ENCODE data around the gene ABITRAM. TPM values are rescaled to one million over a fixed set of nuclear protein-coding genes. Genes with fewer than 3 reads are reported as not detected.

ABITRAM gene
- total and polyA plus RNA-seq, 10 donors: 7.5 to 11.0 (median 8.6) TPM

GRCh38 chr9:108910402-108910801, 23.8 kb upstream of the ABITRAM start:
- no peak for DNase-seq
- intact Hi-C loops (cut with DNase I; ENCODE audit: low total_unique reads): no loop called here
- no peak overlapping the region for H3K4me3 ChIP-seq
- H3K27me3 ChIP-seq (replicated peaks in 1 of 7): no peaks in the 10 kb centered on the region
- TF ChIP-seq POLR2A (IDR thresholded peaks at IDR 0.05) (no peak), POLR2AphosphoS5 (IDR thresholded peaks at IDR 0.05) (no peak), CTCF (IDR thresholded peaks at IDR 0.05 in 8 of 11, conservative IDR thresholded peaks at IDR 0.05 in 3 of 11) (no peak)
- no peaks in the 10 kb centered on the region for H3K9me3 ChIP-seq
- H3K36me3 ChIP-seq: peaks cover 5 to 99% (median 84%) of the 10 kb centered on the region in 6 donors
- H3K4me1 ChIP-seq: peaks cover 0 to 6% (median 0%) of the 10 kb centered on the region in 6 donors
- H3K27ac ChIP-seq: no peak overlapping the region

- Histone ChIP-seq H3K4me3 (no peak overlapping the region), H3K9me3 (no peaks in the 10 kb centered on the region), H3K27ac (no peak overlapping the region), H3K36me3 (peaks cover 5 to 99% (median 85%) of the 10 kb centered on the region in 6 donors), H3K4me1 (peaks cover 0 to 6% (median 0%) of the 10 kb centered on the region in 6 donors), H3K27me3 (replicated peaks in 1 of 7) (no peaks in the 10 kb centered on the region)
- no peak for DNase-seq
- intact Hi-C loops (cut with DNase I; ENCODE audit: low total_unique reads): no loop called here
- TF ChIP-seq CTCF (IDR thresholded peaks at IDR 0.05 in 8 of 11, conservative IDR thresholded peaks at IDR 0.05 in 3 of 11) (no peak), POLR2AphosphoS5 (IDR thresholded peaks at IDR 0.05) (no peak), POLR2A (IDR thresholded peaks at IDR 0.05) (no peak)
- WGBS, 5 donors: 94 to 98% (median 96%) methylated on average over 2 of the region's 2 CpGs
Observed at GRCh38 chr9:108910914-108911313, 23.3 kb upstream of the ABITRAM start.

GRCh38 chr9:108911820-108912219, 22.4 kb upstream of the ABITRAM start:
- 8 to 29% (median 21%) methylated on average over 1 of the region's 1 CpG for WGBS, 5 donors
- H3K27me3 ChIP-seq (replicated peaks in 1 of 7): no peaks in the 10 kb centered on the region
- H3K9me3 ChIP-seq: no peaks in the 10 kb centered on the region
- H3K4me3 ChIP-seq: no peak overlapping the region
- intact Hi-C loops (cut with DNase I; ENCODE audit: low total_unique reads): no loop called here
- H3K27ac ChIP-seq: no peak overlapping the region
- TF ChIP-seq CTCF (IDR thresholded peaks at IDR 0.05 in 8 of 11, conservative IDR thresholded peaks at IDR 0.05 in 3 of 11) (no peak), POLR2A (IDR thresholded peaks at IDR 0.05) (no peak), POLR2AphosphoS5 (IDR thresholded peaks at IDR 0.05) (no peak)
- DNase-seq: no peak
- peaks cover 0 to 6% (median 0%) of the 10 kb centered on the region in 6 donors for H3K4me1 ChIP-seq
- peaks cover 5 to 99% (median 82%) of the 10 kb centered on the region in 6 donors for H3K36me3 ChIP-seq

GRCh38 chr9:108913391-108913790, 20.8 kb upstream of the ABITRAM start:
- 64 to 91% (median 80%) methylated on average over 5 of the region's 5 CpGs for WGBS, 5 donors
- Histone ChIP-seq H3K9me3 (no peaks in the 10 kb centered on the region), H3K27ac (no peak overlapping the region), H3K4me3 (no peak overlapping the region), H3K4me1 (peaks cover 0 to 6% (median 0%) of the 10 kb centered on the region in 6 donors), H3K27me3 (replicated peaks in 1 of 7) (no peaks in the 10 kb centered on the region), H3K36me3 (peaks cover 5 to 99% (median 82%) of the 10 kb centered on the region in 6 donors)
- intact Hi-C loops (cut with DNase I; ENCODE audit: low total_unique reads): no loop called here
- no peak for DNase-seq
- TF ChIP-seq POLR2A (IDR thresholded peaks at IDR 0.05) (no peak), CTCF (IDR thresholded peaks at IDR 0.05 in 8 of 11, conservative IDR thresholded peaks at IDR 0.05 in 3 of 11) (no peak), POLR2AphosphoS5 (IDR thresholded peaks at IDR 0.05) (no peak)

Measured in spleen (tissue), 11 donors.